ENCODE measurements around the gene RAB26. TPM values are rescaled to one million over a fixed set of nuclear protein-coding genes. Genes with fewer than 3 reads are reported as not detected.

The RAB26 gene
- total RNA-seq, 2 donors from 2014 or later = 18.2 to 24.5 TPM

- no peak for DNase-seq
- Histone ChIP-seq H3K4me3 (no peak overlapping the region), H3K36me3 (peaks cover 8% of the 10 kb centered on the region), H3K27me3 (no peaks in the 10 kb centered on the region), H3K27ac (no peak overlapping the region), H3K9ac (ENCODE audit: low read depth in 2 of 2, low read length in 2 of 2) (no peak overlapping the region), H3K4me1 (peaks cover 18% of the 10 kb centered on the region), H3K9me3 (no peaks in the 10 kb centered on the region)
- intact Hi-C loops (cut with DNase I) = no loop called here
- TF ChIP-seq, protein P1, sequence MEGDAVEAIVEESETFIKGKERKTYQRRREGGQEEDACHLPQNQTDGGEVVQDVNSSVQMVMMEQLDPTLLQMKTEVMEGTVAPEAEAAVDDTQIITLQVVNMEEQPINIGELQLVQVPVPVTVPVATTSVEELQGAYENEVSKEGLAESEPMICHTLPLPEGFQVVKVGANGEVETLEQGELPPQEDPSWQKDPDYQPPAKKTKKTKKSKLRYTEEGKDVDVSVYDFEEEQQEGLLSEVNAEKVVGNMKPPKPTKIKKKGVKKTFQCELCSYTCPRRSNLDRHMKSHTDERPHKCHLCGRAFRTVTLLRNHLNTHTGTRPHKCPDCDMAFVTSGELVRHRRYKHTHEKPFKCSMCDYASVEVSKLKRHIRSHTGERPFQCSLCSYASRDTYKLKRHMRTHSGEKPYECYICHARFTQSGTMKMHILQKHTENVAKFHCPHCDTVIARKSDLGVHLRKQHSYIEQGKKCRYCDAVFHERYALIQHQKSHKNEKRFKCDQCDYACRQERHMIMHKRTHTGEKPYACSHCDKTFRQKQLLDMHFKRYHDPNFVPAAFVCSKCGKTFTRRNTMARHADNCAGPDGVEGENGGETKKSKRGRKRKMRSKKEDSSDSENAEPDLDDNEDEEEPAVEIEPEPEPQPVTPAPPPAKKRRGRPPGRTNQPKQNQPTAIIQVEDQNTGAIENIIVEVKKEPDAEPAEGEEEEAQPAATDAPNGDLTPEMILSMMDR (IDR thresholded peaks at IDR 0.05) = no peak
Observed at GRCh38 chr16:2165861-2166260, 17.4 kb downstream of the RAB26 start.

DNA sequence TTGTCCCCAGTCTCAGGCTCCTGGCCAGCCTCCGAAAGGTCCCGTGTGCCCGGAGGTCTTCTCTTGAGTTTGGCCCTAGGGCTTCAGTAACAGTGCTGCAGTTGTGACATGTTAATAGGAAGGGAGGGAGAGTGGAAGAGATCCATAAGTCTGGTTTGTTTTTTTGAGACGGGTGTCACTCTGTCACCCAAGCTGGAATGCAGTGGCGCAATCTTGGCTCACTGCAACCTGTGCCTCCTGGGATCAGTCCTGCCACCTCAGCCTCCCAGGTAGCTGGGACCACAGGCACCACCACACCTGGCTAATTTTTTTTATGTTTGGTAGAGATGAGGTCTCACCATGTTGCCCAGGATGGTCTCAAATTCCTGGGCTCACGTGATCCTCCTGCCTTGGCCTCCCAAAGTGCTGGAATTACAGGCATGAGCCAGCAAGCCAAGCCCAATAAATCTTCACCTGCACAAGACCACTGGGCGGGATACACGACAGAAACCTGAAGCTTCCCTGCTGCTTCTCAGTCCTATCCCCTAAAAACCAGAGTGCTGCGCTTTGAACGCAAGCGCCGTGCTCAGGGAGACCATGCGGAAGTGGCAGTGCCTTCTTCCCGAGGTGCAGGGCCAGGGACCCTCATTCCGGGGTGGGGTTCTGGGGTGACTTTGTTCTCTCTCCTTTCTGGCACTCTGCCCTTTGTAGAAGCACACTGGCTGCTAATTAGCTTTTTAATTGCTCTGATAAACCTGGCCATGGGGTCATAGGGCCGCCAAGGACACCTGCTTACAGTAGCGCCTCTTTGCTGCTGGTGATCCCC is 18.0 kb downstream of the RAB26 start:
- Histone ChIP-seq H3K9me3 (no peaks in the 10 kb centered on the region), H3K27ac (no peak overlapping the region), H3K4me1 (peaks cover 15% of the 10 kb centered on the region), H3K36me3 (peaks cover 8% of the 10 kb centered on the region), H3K4me3 (no peak overlapping the region), H3K9ac (ENCODE audit: low read depth in 2 of 2, low read length in 2 of 2) (no peak overlapping the region), H3K27me3 (no peaks in the 10 kb centered on the region)
- TF ChIP-seq, protein P1 (IDR thresholded peaks at IDR 0.05) = no peak
- intact Hi-C loops (cut with DNase I) = no loop called here
- no peak for DNase-seq

- no peak for DNase-seq
- H3K9me3 ChIP-seq = no peaks in the 10 kb centered on the region
- peaks cover 14% of the 10 kb centered on the region for H3K4me1 ChIP-seq
- no peak overlapping the region for H3K9ac ChIP-seq (ENCODE audit: low read depth in 2 of 2, low read length in 2 of 2)
- H3K4me3 ChIP-seq = no peak overlapping the region
- no peak overlapping the region for H3K27ac ChIP-seq
- TF ChIP-seq, protein P1 (IDR thresholded peaks at IDR 0.05) = no peak
- peaks cover 8% of the 10 kb centered on the region for H3K36me3 ChIP-seq
- H3K27me3 ChIP-seq = no peaks in the 10 kb centered on the region
- intact Hi-C loops (cut with DNase I) = no loop called here
Observed at GRCh38 chr16:2167068-2167638, 18.7 kb downstream of the RAB26 start.

DNA sequence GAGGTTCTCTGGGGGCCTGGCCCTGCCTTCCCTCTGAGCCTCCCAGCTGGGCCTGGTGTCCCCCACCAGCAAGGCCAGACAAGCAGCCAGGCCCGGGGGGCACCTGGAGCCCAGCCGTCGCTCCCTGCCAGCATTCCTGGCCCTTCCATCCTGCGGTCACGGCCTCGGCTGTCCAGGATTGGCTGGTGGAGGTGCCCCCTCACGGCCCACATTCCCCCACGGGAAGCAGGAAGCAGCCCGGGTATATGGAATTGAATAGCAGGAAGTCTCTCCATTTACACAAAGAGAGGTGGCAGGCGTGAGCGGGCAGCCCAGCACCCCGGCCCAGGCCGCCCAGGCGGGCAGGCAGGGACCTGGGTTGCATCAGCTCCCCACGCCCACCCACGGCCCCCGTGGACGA is 21.7 kb downstream of the RAB26 start:
- no peaks in the 10 kb centered on the region for H3K9me3 ChIP-seq
- no peak for DNase-seq
- H3K27ac ChIP-seq = no peak overlapping the region
- TF ChIP-seq, protein P1 (IDR thresholded peaks at IDR 0.05) = no peak
- no peak overlapping the region for H3K4me3 ChIP-seq
- no peaks in the 10 kb centered on the region for H3K27me3 ChIP-seq
- no peak overlapping the region for H3K9ac ChIP-seq (ENCODE audit: low read depth in 2 of 2, low read length in 2 of 2)
- intact Hi-C loops (cut with DNase I) = no loop called here
- no peaks in the 10 kb centered on the region for H3K4me1 ChIP-seq
- peaks cover 18% of the 10 kb centered on the region for H3K36me3 ChIP-seq

- Histone ChIP-seq H3K27ac (no peak overlapping the region), H3K9ac (ENCODE audit: low read depth in 2 of 2, low read length in 2 of 2) (no peak overlapping the region), H3K36me3 (peaks cover 18% of the 10 kb centered on the region), H3K4me3 (no peak overlapping the region), H3K9me3 (no peaks in the 10 kb centered on the region), H3K27me3 (no peaks in the 10 kb centered on the region), H3K4me1 (no peaks in the 10 kb centered on the region)
- TF ChIP-seq, protein P1 (IDR thresholded peaks at IDR 0.05) = no peak
- intact Hi-C loops (cut with DNase I) = no loop called here
- no peak for DNase-seq
Observed at GRCh38 chr16:2170587-2171435, 22.4 kb downstream of the RAB26 start.

Measured in colonic mucosa (tissue), 4 donors.